H4 (cell line): Measurements from ENCODE around the gene OR10H2. TPM values are rescaled to one million over a fixed set of nuclear protein-coding genes. Genes with fewer than 3 reads are reported as not detected.
"Not testable (repeated sequence)": the region's sequence is repeated elsewhere in the genome, so short reads cannot be mapped to it uniquely, and the experiment has no call there.

Experiments used
- DNase-seq: peaks from one replicate; pipeline ENCODE4 v3.0.0-alpha.2; 2015; ENCODE audit warnings: low spot score
- total RNA-seq: library from RNA; depleted of rRNA; stranded (reverse); fragments of >200 nt; shearing (Covaris generic); gene quantifications from 2 replicates; pipeline ENCODE4 v1.2.3, GENCODE V29; 2014; rRNA removed

OR10H2 gene
- total RNA-seq, 1 experiment from 2014 or later: not detected

DNA sequence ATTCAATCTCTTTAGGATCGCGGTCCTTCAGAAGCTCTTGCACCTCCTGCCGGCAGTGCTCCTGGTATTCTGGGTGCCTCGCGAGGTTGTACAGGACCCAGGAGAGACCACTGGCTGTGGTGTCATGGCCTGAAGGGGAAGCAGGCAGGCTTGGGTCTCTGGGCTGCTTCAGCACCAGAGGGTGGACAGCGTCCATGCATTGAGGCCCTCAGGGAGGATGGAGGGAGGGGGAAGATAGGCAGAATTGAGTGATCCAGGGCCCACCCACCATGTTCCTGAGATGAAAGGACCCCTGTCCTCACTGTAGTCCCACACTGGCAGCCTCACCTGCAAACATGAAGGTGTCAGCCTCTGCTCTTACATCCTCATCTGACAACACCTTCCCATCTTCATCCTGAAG lies 41.8 kb downstream of the OR10H2 start:
- no peak for DNase-seq

DNA sequence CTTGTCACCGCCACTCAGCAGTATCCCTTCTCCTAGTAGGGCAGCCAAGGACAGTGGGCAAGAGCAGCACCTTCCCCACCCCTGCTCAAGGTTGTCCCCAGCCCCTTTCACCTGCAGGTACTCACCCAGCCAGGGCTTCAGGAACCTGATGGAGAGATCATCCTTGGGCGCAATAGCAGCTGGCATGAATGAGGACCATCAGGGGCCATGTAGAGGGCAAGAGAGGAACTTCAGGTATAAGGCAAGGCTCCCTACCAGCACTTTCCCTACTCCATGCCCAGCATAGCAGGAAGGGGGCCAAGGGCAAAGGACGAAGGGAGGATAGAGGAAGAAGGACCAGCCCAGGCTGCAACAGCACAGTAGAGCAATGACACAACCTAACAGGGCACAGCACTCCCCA lies 46.3 kb downstream of the OR10H2 start:
- not testable (repeated sequence) for DNase-seq

DNA sequence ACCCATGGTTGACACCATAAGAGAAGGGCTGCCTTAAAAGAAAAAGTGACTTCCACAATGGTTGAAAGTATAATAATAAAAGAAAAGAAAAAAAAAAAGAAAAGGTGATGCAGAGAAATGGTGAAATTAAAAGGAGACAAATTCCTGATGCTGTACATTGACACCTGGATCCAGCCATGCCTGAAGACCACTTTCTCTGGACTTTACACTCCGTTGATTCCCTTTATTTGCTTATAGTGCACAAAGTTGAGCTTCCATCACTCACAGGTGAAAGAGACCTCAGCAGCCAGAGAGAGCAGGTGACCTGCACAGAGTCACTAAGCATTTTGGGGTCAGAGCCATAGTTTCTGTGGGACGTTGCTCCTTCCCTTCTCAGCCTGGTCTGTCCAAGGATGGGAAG lies 47.4 kb downstream of the OR10H2 start:
- DNase-seq: no peak

DNA sequence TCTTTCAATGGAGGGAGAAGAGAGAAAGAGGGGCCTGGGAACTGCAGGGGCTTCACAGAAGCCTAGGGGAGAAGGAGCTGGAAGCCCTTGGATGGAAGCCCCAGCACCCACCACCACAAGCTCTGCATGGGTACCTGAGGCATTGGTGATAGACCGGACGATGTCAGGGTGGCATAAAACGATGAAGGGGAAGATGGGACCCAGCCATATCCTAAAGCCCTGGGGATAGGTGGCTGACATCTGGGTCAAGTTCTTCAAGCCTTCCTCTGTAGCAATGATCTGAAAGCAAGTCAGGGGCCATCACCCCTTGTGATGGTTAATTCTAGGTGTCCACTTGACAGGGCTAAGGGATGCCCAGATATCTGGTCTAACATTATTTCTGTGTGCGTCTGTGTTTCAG lies 48.4 kb downstream of the OR10H2 start:
- no peak for DNase-seq

DNA sequence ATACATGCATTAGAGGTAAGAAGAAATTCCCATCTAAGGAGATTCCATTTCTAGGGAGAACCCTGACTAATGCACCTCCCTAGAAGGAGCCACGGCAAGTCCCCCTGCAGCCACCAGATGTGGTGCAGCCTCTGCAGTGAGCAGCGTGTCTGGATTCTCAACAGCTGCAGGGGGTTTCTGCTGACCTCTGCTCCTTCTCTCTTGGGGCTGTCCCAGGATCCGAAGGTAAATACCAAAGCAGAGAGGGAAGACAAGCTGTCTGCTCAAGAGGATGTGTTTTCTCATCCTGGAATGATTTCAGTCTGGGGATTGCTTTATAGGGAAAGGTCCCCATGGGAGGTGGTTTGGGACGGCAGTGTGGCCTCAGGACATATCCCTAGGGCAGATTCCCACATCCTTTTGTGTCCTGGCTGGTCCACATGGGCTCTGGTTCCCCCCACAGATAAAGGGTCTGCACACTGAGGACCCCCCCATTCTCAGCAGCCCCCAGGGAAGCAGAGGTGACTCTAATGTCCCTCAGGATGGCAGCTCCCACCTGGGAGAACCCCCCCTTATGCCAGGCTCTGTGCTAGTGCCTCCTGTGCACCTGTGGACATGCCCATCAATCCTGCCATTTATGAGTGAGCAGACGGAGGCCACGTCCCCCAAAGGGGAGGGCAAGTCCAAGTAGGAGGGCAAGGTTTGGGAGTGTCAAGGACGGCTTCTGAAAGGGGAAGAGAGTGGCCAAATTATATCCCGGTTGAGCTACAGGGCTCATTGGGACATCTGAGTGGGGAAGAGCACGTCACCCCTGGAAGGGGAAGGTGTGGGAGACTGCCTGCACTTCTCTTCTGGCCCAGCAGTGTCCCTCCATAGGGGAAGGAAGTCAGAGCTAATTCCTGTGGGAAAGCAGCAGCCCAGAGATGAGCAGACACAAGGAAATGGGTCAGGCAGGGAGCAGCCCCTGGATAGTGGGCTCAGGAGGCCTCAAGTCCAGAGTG lies 49.5 kb downstream of the OR10H2 start:
- no peak for DNase-seq

Other genes starting within 250 kb of the OR10H2 start
- not detected in 2 replicates for gene PGLYRP2, start 248.5 kb upstream of the OR10H2 start, total RNA-seq
- 0.04 TPM in 2 replicates for gene CYP4F22, start 219.5 kb upstream of the OR10H2 start, total RNA-seq
- gene CYP4F8, start 112.8 kb upstream of the OR10H2 start, total RNA-seq: not detected in 2 replicates
- 0.08 and 0.17 TPM in 2 replicates for gene CYP4F3, start 87.1 kb upstream of the OR10H2 start, total RNA-seq
- gene CYP4F12, start 54.9 kb upstream of the OR10H2 start, total RNA-seq: 3.6 and 6.3 TPM in 2 replicates
- not detected in 2 replicates for gene OR10H3, start 10.0 kb downstream of the OR10H2 start, total RNA-seq
- gene OR10H5, start 59.6 kb downstream of the OR10H2 start, total RNA-seq: not detected in 2 replicates
- not detected in 2 replicates for gene OR10H1, start 87.6 kb downstream of the OR10H2 start, total RNA-seq
- gene CYP4F2, start 170.1 kb downstream of the OR10H2 start, total RNA-seq: 0.70 and 3.8 TPM in 2 replicates
- gene CYP4F11, start 206.5 kb downstream of the OR10H2 start, total RNA-seq: 17.6 and 18.2 TPM in 2 replicates
- not detected in 2 replicates for gene OR10H4, start 221.0 kb downstream of the OR10H2 start, total RNA-seq